Thyroid gland (tissue), 4 donors: ENCODE measurements around the gene ACYP1. TPM values are rescaled to one million over a fixed set of nuclear protein-coding genes. Genes with fewer than 3 reads are reported as not detected.

ENCODE experiments used
- DNase-seq, 2 donors: peaks; one replicate each; pipeline ENCODE4 v3.0.0-alpha.2; 2019
- H3K27ac ChIP-seq, 3 donors: fragments of 200-600 bp; sonication (generic); 1 replicate in 2 of 3; 2 replicates in 1 of 3; pipeline ENCODE4 v1.5.1; 2016 to 2019; ENCODE audit warnings: mild to moderate bottlenecking in 1 of 3, moderate library complexity in 1 of 3
- H3K27me3 ChIP-seq: fragments of 200-600 bp; sonication (generic); one replicate; pipeline ENCODE4 v1.5.1; 2019
- H3K36me3 ChIP-seq, 2 donors: fragments of 200-600 bp; sonication (generic); one replicate each; pipeline ENCODE4 v1.5.1; 2016 to 2019
- H3K4me1 ChIP-seq, 2 donors: fragments of 200-600 bp; sonication (generic); one replicate each; pipeline ENCODE4 v1.5.1; 2017 to 2019
- H3K4me3 ChIP-seq, 3 donors: fragments of 200-600 bp; sonication (generic); replicated peaks in 1 of 3; 1 replicate in 2 of 3; 2 replicates in 1 of 3; pipeline ENCODE4 v1.5.1; 2016; ENCODE audit warnings: mild to moderate bottlenecking in 1 of 3
- H3K9me3 ChIP-seq: fragments of 200-600 bp; sonication (generic); one replicate; pipeline ENCODE4 v1.5.1; 2017
- POLR2A ChIP-seq, 2 donors: fragments of 450-650 bp; IDR thresholded peaks; one replicate each; pipeline ENCODE4 v1.6.1; 2017; ENCODE audit warnings: antibody characterized with exemption in 2 of 2, mild to moderate bottlenecking in 2 of 2, moderate library complexity in 1 of 2
- WGBS, 2 donors: methylation state at CpG; one replicate each; pipeline ENCODE4 v1.1.5; 2017; 5-methylcytosine and 5-hydroxymethylcytosine counted together
- intact Hi-C: fragments of 100-400 bp; cut with DNase I; formaldehyde crosslinking; loops from one replicate; pipeline ENCODE4 v1.15.1; 2023
- total RNA-seq, 4 donors: library from RNA; depleted of rRNA; stranded (reverse); fragments of >200 nt; gene quantifications; one replicate each; pipeline ENCODE4 v1.2.3, GENCODE V29; 2016
- TF ChIP-seq, protein P1 (sequence below), 6 experiments: fragments of 200-600 bp in 3 of 6; fragments of 450-650 bp in 3 of 6; sonication (generic) in 3 of 6; IDR thresholded peaks; one replicate each; pipeline ENCODE4 v1.5.1; 2016 to 2019; ENCODE audit warnings: antibody characterized with exemption in 6 of 6, mild to moderate bottlenecking in 2 of 6, inconsistent platforms in 1 of 6, moderate library complexity in 1 of 6

ACYP1 gene
- total RNA-seq, 4 donors from 2014 or later, result 24.0 to 48.8 (median 36.1) TPM

DNA sequence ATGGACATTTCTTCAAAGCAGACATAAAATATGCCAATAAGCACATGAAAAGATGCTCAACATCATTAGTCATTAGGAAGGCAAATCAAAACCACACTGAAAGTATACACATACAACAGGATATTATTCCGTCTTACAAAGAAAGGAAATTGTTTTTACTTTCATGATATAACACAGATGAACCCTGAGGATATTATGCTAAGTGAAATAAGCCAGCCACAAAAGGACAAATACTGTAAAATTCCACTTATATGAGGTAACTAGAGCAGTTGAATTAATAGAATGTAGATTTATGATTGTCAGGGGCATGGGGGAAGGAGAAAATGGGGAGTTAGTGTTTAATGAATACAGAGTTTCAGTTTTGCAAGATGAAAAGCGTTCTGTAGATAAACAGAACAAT lies 4.2 kb downstream of the ACYP1 start:
- intact Hi-C loops, result loop anchor here (10.0 kb wide), 1 partner anchor 55 kb away; the partner anchor contains the start of gene EIF2B2

DNA sequence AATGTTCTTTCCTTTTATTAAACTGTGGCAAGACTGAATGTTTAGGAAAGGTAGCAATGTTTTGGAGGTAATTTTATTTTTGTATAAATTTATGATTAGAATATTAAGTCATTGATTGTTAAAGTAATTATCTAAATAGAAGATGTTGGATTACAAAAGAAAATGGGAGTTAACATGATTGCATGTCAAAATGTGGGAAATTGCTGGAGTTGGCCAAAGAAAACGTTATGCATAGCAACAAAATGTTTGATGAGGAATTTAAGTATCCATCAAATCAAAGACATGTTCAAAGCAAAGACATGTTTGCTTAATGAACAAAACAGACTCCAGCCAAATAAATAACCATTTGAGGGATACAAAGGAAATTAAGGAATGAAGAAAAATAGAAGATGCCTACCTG lies 9.4 kb downstream of the ACYP1 start:
- TF ChIP-seq, protein P1, sequence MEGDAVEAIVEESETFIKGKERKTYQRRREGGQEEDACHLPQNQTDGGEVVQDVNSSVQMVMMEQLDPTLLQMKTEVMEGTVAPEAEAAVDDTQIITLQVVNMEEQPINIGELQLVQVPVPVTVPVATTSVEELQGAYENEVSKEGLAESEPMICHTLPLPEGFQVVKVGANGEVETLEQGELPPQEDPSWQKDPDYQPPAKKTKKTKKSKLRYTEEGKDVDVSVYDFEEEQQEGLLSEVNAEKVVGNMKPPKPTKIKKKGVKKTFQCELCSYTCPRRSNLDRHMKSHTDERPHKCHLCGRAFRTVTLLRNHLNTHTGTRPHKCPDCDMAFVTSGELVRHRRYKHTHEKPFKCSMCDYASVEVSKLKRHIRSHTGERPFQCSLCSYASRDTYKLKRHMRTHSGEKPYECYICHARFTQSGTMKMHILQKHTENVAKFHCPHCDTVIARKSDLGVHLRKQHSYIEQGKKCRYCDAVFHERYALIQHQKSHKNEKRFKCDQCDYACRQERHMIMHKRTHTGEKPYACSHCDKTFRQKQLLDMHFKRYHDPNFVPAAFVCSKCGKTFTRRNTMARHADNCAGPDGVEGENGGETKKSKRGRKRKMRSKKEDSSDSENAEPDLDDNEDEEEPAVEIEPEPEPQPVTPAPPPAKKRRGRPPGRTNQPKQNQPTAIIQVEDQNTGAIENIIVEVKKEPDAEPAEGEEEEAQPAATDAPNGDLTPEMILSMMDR (IDR thresholded peaks at IDR 0.05), result no peak
- no peak for TF ChIP-seq POLR2A (IDR thresholded peaks at IDR 0.05)
- peaks cover 13 to 19% of the 10 kb centered on the region in 2 donors for H3K4me1 ChIP-seq
- no peak overlapping the region for H3K4me3 ChIP-seq
- H3K27ac ChIP-seq, result no peak overlapping the region
- 74 to 80% methylated on average over 1 of the region's 1 CpG for WGBS, 2 donors
- no peaks in the 10 kb centered on the region for H3K9me3 ChIP-seq
- H3K27me3 ChIP-seq, result no peaks in the 10 kb centered on the region
- DNase-seq, result no peak
- intact Hi-C loops, result no loop called here
- no peaks in the 10 kb centered on the region for H3K36me3 ChIP-seq

More for the DNA sequence above, 4.2 kb downstream of the ACYP1 start:
- DNase-seq, result no peak
- Histone ChIP-seq H3K27me3 (no peaks in the 10 kb centered on the region), H3K4me1 (peaks cover 7 to 17% of the 10 kb centered on the region in 2 donors), H3K4me3 (no peak overlapping the region), H3K27ac (no peak overlapping the region), H3K36me3 (no peaks in the 10 kb centered on the region), H3K9me3 (no peaks in the 10 kb centered on the region)
- 81 to 87% methylated on average over 2 of the region's 2 CpGs for WGBS, 2 donors
- TF ChIP-seq, protein P1 (IDR thresholded peaks at IDR 0.05), result no peak
- TF ChIP-seq POLR2A (IDR thresholded peaks at IDR 0.05), result no peak

DNA sequence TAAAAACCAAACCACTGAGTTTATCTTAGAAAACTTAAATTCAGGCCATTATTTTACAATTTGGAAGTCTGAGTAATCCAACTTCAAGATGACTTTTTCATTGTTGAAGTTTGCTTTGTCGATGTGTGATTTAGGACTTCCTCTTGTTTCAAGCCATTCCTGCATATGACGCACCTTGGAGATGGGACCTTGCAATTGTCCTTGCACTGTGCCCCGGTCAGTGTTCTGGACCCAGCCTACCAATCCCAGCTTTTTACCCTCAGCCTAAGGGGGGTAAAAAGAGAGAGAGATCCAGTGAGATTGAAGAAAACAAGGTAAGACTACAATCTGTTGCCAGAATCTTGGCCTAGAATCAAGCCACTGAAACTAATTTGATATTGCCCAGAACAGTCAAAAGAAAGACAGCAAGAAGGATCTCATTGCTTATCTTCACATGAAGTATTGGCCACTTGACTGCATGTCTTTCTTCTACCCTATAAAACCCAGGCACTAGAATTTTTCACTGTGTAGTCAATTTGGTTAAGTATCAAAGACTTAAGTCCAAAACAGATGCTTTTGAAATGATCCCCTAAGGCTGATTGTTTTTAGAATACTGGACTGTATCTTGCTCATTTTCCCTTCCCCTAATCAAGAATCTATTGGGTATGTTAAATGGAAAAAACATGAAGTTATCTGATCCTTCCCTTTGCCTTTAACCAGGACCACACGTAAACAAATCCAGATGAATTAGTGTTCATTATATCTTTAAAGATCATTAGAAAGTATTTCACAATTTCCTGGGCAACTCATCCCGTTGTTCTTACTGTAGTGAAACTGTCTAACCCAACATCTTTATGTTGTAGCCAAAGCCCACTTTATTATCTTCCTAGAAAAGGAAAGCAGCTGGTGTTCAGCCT lies 10.2 kb downstream of the ACYP1 start:
- Histone ChIP-seq H3K4me1 (peaks cover 21 to 27% of the 10 kb centered on the region in 2 donors), H3K9me3 (no peaks in the 10 kb centered on the region), H3K27ac (peak overlapping the region in 2 of 3 donors; percentile 7 to 40), H3K27me3 (no peaks in the 10 kb centered on the region), H3K4me3 (no peak overlapping the region), H3K36me3 (no peaks in the 10 kb centered on the region)
- intact Hi-C loops, result no loop called here
- TF ChIP-seq, protein P1 (IDR thresholded peaks at IDR 0.05), result no peak
- no peak for TF ChIP-seq POLR2A (IDR thresholded peaks at IDR 0.05)
- WGBS, 2 donors, result 69 to 73% methylated on average over 5 of the region's 5 CpGs
- DNase-seq, result no peak

DNA sequence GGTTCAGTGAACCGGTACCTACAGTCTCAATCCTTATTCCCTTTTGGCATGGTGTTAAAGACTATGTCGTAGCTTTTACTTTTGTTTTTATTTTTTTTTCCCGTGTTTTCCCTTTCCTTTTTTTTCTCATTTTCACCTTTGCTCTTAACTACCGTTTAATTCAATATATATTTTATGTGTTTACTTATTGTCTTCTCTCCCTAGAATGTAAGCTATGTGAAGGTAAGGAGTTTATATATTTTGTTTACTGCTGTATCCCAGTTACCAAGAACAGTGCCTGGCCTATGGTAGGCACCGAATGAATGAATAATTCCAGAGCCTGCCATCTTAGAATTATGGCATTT lies 12.3 kb downstream of the ACYP1 start:
- Histone ChIP-seq H3K27ac (peak overlapping the region; percentile 94 to 95 (median 95)), H3K36me3 (no peaks in the 10 kb centered on the region), H3K9me3 (no peaks in the 10 kb centered on the region), H3K4me1 (peaks cover 30 to 32% of the 10 kb centered on the region in 2 donors), H3K27me3 (no peaks in the 10 kb centered on the region), H3K4me3 (peak overlapping the region in 1 of 3 donors; percentile 44)
- TF ChIP-seq, protein P1 (IDR thresholded peaks at IDR 0.05), result no peak
- no peak for TF ChIP-seq POLR2A (IDR thresholded peaks at IDR 0.05)
- intact Hi-C loops, result no loop called here
- WGBS, 2 donors, result 16 to 20% methylated on average over 5 of the region's 5 CpGs
- DNase-seq, result no peak
